Glomerular endothelial cell (primary cell): ENCODE results near the gene NEK10. TPM values are rescaled to one million over a fixed set of nuclear protein-coding genes. Genes with fewer than 3 reads are reported as not detected.
"Not testable (repeated sequence)": the region's sequence is repeated elsewhere in the genome, so short reads cannot be mapped to it uniquely, and the experiment has no call there.

Experiments used
- DNase-seq: peaks from one replicate; pipeline ENCODE4 v3.0.0-alpha.2; 2011; ENCODE audit warnings: low read depth, low spot score; ENCODE audit errors: extremely low read depth
- total RNA-seq: library from RNA; depleted of rRNA; stranded (reverse); fragments of >200 nt; gene quantifications from 2 replicates; pipeline ENCODE4 v1.2.3, GENCODE V29; 2015

Gene NEK10
- 3.4 and 8.5 TPM in 2 replicates for total RNA-seq

DNA sequence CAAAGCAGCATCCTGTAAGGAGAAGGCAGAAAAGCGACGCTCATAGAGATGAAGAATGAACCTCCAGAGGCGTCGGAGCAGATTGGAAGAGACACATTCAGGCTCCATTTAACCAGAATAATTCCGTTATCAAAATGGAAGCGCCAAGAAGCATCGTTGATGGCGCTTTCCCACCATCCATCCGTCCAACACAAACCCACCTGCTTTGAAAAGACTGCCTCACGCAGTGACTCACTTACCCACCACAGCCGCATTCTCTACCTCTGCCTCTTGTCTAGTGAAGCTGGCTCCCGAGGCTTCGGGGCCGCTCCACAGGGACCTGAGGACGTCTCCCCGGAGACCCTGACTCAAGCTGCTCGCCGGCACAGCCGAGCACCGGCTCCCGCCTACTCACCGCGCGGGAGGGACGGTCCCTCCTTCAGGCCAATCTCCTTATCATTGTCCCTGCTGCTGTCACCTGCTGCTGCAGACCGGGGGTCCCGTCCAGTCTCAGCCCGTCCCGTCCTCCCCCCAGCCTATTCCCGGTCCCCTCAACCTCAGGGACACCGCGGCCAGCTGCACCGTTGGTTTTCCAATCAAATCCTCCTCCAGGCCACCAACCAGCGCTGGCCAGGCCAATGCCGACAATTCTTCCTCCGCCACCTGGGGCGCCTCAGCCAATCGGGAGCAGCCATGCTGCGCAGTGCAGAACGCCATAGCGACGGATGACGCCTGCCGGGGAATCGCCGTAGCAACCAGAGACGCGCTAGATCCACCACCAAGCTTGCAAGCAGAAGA, at the start of gene NEK10:
NEK10 (minus strand) TSS at position 553 of the 777 bp plus-strand sequence. CDS start 16,501 bp downstream, outside the sequence.
- peak; percentile 56 for DNase-seq

- no peak for DNase-seq
These were observed 46.0 kb upstream of the NEK10 start for GRCh38 chr3:27415202-27415601.

DNA sequence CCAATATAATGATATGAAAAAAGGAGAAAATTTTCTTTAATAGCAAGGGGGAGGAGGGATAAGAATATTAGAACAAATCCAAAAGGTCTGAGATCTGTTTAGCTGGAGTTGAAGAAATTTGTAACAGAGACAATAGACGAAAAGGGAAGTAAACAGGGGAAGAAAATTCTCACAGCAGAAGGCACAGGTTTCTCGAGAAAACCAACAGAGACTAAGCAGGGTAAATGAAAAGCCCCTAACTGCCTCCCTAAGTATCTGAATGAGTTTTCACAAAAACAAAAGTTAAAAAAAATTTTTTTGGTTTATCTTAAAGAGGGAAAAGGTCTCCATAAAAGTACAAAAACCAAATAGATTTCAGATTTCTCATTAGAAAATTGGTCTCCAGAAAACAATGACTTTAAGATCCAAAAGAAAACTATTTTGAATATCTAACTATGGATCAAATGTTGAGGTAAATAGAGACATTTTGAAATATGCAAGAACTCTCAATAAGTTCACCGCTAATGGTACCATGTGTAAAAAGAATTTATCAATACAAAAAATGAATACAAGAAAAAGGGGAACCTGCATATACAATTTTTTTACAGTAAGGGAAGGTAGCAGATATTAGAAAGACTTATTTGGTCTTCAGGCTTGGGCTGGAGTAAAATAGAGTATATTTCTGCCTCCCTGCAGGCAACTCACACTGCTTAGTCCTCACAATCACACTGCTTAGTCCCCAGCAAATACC, 23.9 kb upstream of the NEK10 start:
- no peak for DNase-seq

DNA sequence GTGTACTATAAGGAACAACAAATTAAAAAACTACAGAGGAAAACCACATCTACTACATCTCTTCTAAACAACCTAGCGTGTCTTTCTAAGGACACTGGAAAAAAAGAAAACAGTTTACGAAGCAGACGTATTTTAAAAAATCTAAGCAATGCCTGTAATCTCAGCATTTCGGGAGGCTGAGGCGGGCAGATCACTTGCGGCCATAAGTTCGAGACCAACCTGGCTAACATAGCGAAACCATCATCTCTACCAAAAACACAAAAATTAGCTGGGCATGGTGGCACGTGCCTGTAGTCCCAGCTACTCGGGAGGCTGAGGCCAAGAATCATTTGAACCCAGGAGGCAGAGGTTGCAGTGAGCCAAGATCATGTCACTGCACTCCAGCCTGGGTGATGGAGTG, 23.2 kb upstream of the NEK10 start:
- not testable (repeated sequence) for DNase-seq

DNA sequence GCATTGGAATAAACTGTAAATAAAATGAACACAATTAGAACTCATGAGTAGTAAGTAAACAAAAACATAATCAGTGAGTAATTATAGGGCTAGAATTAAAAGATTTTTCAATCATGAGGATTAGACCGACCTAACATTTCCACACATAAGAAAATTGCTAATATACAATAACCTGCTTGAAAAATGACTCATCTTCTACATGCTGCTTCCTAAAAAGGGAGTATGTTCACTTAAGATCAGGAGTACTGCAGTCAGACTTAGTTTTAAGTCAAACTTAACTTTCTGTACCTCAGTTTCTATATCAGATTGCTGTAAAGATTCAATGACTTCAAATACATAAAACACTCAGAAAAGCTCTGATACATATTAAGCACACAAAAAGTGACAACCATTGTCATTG, 22.6 kb upstream of the NEK10 start:
- DNase-seq = no peak

DNA sequence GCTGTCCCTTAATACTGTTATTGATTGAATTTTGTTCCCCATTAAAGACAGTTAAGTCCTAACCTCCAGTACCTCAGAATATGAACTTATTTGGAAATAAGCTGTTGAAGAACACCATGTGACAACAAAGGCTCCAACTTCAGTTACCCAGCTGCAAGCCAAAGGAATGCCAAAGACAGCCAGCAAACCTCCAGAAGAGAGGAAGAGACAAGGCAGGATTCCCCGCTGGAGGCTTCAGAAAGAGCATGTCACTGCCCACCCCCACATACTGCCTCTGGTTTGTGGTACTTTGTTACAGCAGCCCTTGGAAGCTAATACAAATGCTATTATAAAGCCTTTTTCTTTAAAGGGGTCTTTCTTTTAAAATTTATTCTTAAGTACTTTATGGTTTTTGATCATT, 18.4 kb upstream of the NEK10 start:
- DNase-seq = no peak

DNA sequence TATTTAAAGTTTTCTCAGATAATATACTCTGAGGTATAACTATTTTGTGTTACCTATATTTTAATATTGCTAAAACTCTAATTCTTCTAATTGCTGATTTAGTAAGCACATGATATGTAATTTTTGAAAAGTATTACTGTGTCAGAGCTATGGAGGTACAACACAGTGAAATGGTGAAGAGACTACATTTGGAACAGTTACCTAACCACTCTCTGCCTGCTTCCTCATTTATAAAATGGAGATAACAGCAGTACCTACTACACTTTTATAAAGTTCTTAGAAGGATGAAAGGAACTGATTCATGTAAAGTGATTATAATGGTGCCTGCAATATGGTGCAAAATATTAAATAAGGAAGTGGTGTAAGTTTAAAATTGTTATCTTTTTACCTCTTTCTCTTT, 16.3 kb upstream of the NEK10 start:
- DNase-seq = no peak

GRCh38 chr3:27384191-27384590, 15.0 kb upstream of the NEK10 start:
- no peak for DNase-seq

GRCh38 chr3:27380433-27381357, 11.5 kb upstream of the NEK10 start:
- DNase-seq = no peak

- DNase-seq = no peak
These were observed 9.1 kb upstream of the NEK10 start for GRCh38 chr3:27378331-27378730.

DNA sequence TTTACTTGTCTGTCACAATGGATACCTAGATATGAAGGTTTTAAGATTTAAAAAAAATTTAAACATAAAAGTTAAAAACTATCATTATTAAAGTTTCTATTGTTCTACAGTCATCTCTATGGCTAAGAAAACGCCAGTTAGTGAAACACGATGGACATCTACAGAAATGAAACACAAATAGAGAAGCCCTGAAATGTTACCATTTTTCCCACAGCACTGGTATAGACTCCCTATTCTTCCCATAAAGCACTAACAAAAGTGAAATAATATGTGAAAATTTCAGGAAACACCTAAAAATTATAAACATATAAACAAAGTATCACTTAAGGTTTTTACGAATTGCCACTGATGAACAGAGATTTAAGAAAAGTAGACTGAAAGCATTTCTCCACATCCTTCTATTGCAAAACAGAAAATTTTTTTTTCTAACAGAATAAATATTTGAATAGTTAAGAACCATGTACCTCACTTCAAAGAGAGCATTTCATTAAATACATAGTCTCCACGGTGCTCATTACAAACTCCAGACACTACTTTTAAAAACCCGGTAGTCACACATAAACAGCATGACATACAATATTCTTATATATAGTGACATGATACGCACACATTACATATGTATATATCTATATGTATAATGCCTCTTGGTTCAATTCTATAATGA, 7.1 kb upstream of the NEK10 start:
- DNase-seq = no peak

GRCh38 chr3:27366062-27366591, 3.1 kb downstream of the NEK10 start:
- no peak for DNase-seq

DNA sequence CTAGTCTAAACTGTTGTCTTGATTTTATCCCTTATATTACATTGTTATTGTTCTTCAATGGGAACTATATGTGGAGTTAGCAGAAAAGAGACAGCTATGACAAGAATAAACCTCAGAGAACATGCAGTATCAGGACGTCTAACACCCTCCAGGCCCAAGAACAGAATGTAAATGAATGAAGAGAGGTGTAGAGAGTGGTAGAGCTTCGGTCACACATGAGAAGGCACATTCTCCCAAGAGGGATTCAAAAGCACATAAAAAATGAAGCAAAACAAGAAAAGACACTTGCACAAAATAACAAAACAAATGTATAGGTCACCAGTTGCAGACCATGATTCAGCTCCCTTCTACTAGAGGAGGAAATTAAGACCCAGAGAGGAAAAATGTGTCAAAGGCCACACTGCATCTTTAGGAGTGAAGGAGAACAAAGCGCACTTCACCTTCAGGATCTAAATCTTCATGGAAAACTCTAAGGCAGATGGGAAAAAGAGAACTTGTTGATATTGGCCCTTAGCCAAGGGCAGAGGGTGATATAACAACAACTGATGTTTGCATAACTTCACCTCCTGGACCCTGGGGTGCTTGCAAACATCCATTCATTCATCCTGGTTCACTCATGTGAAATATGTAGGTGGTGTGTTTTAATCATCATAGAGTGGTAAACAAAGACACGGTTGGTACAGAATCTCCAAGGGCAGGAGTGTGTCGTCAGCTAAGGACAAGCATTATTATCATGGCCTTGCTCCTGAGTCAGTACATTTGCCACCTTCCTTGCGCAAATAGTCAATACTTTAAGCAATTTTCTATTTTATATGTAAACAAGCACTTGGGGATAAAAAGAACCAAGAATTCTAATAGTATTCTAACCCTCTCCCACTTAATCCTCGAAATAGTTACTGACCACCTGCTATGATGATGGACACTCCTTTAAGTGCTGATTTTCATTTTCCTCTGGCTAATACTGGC, 8.8 kb downstream of the NEK10 start:
- peak; percentile 94 for DNase-seq

DNA sequence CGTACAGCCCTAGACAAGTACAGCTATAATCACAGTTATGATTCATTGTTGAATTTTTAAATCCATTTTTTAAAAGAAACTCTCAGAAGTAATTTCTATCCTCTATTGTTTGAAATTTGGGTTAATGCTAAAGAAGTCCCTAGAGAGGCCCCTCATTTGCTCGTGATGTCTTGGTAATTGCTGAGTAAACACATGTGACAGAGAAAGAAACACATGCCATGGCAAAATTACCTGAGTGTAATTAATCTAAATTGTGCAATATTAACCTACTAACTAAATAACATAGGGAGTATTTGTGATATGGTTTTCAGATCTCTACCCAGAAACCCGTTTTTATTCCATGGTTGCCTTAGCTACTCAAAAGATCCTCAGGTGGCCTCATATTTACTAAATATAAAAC, 10.8 kb downstream of the NEK10 start:
- DNase-seq = no peak

DNA sequence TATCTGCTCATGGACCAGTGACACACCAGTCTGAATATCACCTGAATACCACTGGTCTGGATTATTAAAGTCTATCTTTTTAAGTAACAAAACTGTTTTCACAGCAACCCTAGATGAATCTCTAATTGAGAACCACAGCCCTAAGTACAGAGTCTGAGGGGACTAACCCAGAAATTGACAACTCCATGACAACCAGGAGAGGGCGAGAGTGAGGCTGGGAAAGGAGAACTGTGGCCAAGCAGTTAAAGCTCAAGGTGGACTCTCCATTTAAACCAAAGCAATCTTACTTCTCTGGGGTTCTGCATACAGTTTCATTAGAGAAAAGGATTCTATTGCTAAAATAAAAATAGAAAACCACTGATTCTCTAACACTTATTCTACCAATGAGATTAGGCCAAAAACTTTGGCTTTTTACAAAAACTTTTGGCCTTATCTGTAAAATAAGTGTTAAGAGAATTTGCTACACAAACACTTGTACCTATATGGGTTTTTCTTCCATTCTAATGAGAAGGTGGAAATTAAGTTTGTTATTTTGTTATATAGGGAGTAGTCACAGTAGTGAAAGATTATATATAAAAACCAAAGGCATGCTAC, 11.4 kb downstream of the NEK10 start:
- peak; percentile 50 for DNase-seq

GRCh38 chr3:27356976-27357375, 12.2 kb downstream of the NEK10 start:
- DNase-seq = no peak

- no peak for DNase-seq
These were observed 14.5 kb downstream of the NEK10 start for GRCh38 chr3:27354588-27355203.

DNA sequence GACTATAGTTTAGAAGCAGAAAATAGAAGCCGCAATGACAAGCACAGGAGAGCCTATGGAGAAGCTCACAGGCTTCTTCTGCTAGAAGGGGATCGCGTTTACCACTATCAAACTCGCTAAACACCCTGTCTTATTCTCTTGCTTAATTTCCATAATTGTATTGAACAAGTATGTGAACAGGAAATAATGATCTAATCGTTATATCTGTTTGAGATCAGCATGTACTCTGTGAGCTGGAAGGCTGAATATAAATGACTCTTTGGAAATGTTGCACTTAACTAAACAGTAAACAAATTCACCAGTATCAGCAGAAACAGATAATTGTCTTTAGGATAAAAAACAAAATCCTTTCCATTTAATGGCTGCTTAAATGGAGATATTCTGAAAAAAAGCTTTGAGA, 15.0 kb downstream of the NEK10 start:
- DNase-seq = no peak
